SK-N-SH treated with all-trans-retinoic acid at 6 μM for 48 hours (cell line): Measurements from ENCODE around the gene SKOR1.

Experiments
- ATAC-seq: fragments of 200-7000 bp; cut with Tn5 transposase; 3 replicates; pipeline ENCODE4 v1.9.1; 2020; ENCODE audit warnings: mild to moderate bottlenecking, moderate library complexity
- ARNTL ChIP-seq: fragments of 450-650 bp; formaldehyde crosslinking; IDR thresholded peaks from 2 replicates; pipeline ENCODE4 v1.5.0; 2020; ENCODE audit warnings: low read depth, mild to moderate bottlenecking, moderate library complexity, borderline replicate concordance
- CREB5 ChIP-seq: fragments of 250-450 bp; sonication (Bioruptor Pico); IDR thresholded peaks from 2 replicates; pipeline ENCODE4 v1.5.1; 2020; ENCODE audit warnings: low read depth, mild to moderate bottlenecking, moderate library complexity
- CSRNP3 ChIP-seq: fragments of 250-450 bp; sonication (Bioruptor Pico); IDR thresholded peaks from 2 replicates; pipeline ENCODE4 v1.5.1; 2021; ENCODE audit warnings: mild to moderate bottlenecking, moderate library complexity
- ESRRG ChIP-seq: fragments of 250-450 bp; sonication (Bioruptor Pico); IDR thresholded peaks from 2 replicates; pipeline ENCODE4 v1.6.1; 2021; ENCODE audit warnings: mild to moderate bottlenecking
- GLIS3 ChIP-seq: fragments of 250-450 bp; sonication (Bioruptor Pico); IDR thresholded peaks from 2 replicates; pipeline ENCODE4 v1.5.0; 2020; ENCODE audit warnings: mild to moderate bottlenecking, moderate library complexity
- ISL1 ChIP-seq: fragments of 250-450 bp; sonication (Bioruptor Pico); IDR thresholded peaks from 2 replicates; pipeline ENCODE4 v2.1.2; 2022; ENCODE audit warnings: mild to moderate bottlenecking, moderate library complexity
- OSR1 ChIP-seq: fragments of 250-450 bp; sonication (Bioruptor Pico); IDR thresholded peaks from 2 replicates; pipeline ENCODE4 v1.8.0; 2022; ENCODE audit warnings: moderate library complexity, mild to moderate bottlenecking, inconsistent platforms
- PATZ1 ChIP-seq: fragments of 250-450 bp; sonication (Bioruptor Pico); IDR thresholded peaks from 2 replicates; pipeline ENCODE4 v1.8.0; 2020; ENCODE audit warnings: mild to moderate bottlenecking, moderate library complexity, borderline replicate concordance
- POU6F1 ChIP-seq: fragments of 250-450 bp; sonication (Bioruptor Pico); IDR thresholded peaks from 2 replicates; pipeline ENCODE4 v1.8.0; 2021; ENCODE audit warnings: low read depth, mild to moderate bottlenecking, moderate library complexity, borderline replicate concordance
- PPARA ChIP-seq: fragments of 250-450 bp; sonication (Bioruptor Pico); IDR thresholded peaks from 2 replicates; pipeline ENCODE4 v1.5.0; 2020; ENCODE audit warnings: mild to moderate bottlenecking, borderline replicate concordance
- RARB ChIP-seq: fragments of 250-450 bp; sonication (Bioruptor Pico); IDR thresholded peaks from 2 replicates; pipeline ENCODE4 v1.8.0; 2021; ENCODE audit warnings: mild to moderate bottlenecking, moderate library complexity
- SNAI2 ChIP-seq: fragments of 250-450 bp; sonication (Bioruptor Pico); IDR thresholded peaks from 2 replicates; pipeline ENCODE4 v1.5.0; 2020; ENCODE audit warnings: mild to moderate bottlenecking, moderate library complexity
- TCF4 ChIP-seq: fragments of 250-450 bp; sonication (Bioruptor Pico); IDR thresholded peaks from 2 replicates; pipeline ENCODE4 v1.8.0; 2021; ENCODE audit warnings: mild to moderate bottlenecking, moderate library complexity, borderline replicate concordance
- TOX ChIP-seq: fragments of 250-450 bp; sonication (Bioruptor Pico); IDR thresholded peaks from 2 replicates; pipeline ENCODE4 v1.8.0; 2021; ENCODE audit warnings: mild to moderate bottlenecking, moderate library complexity, borderline replicate concordance
- ZFP3 ChIP-seq: fragments of 250-450 bp; sonication (Bioruptor Pico); IDR thresholded peaks from 2 replicates; pipeline ENCODE4 v1.5.0; 2020; ENCODE audit warnings: mild to moderate bottlenecking, moderate library complexity
- ZFP30 ChIP-seq: fragments of 450-650 bp; formaldehyde crosslinking; IDR thresholded peaks from 2 replicates; pipeline ENCODE4 v1.5.0; 2022; ENCODE audit warnings: mild to moderate bottlenecking, moderate library complexity
- ZNF565 ChIP-seq: fragments of 450-650 bp; formaldehyde crosslinking; conservative IDR thresholded peaks from 2 replicates; pipeline ENCODE4 v1.5.0; 2020; ENCODE audit warnings: low read depth, mild to moderate bottlenecking, moderate library complexity
- ZNF70 ChIP-seq: fragments of 450-650 bp; formaldehyde crosslinking; IDR thresholded peaks from 2 replicates; pipeline ENCODE4 v1.5.0; 2020; ENCODE audit warnings: mild to moderate bottlenecking, moderate library complexity
- ZNF8 ChIP-seq: fragments of 450-650 bp; formaldehyde crosslinking; IDR thresholded peaks from 2 replicates; pipeline ENCODE4 v1.5.0; 2020; ENCODE audit warnings: mild to moderate bottlenecking, moderate library complexity

Gene SKOR1

GRCh38 chr15:67865331-67865730 lies 40.0 kb downstream of the SKOR1 start (continued):
- TF ChIP-seq PATZ1: no peak
- TF ChIP-seq RARB (CRISPR knock-in tag): no peak
- no peak for TF ChIP-seq TCF4 (CRISPR knock-in tag)

GRCh38 chr15:67865766-67866165 lies 40.5 kb downstream of the SKOR1 start:
- no peak for ATAC-seq

GRCh38 chr15:67869701-67870100 lies 44.4 kb downstream of the SKOR1 start:
- no peak for ATAC-seq
- TF ChIP-seq PPARA (CRISPR knock-in tag) (no peak), PATZ1 (no peak), SNAI2 (no peak), POU6F1 (no peak), ZNF8 (CRISPR knock-in tag) (no peak), CSRNP3 (CRISPR knock-in tag) (no peak), ZNF565 (CRISPR knock-in tag) (no peak)
- TF ChIP-seq, all 23 proteins: peak for 0

More at GRCh38 chr15:67865766-67866165, 40.5 kb downstream of the SKOR1 start:
- TF ChIP-seq ZFP3 (CRISPR knock-in tag) (no peak), TOX (CRISPR knock-in tag) (no peak), GLIS3 (CRISPR knock-in tag) (no peak), PATZ1 (no peak), TCF4 (CRISPR knock-in tag) (no peak), RARB (CRISPR knock-in tag) (no peak), ISL1 (CRISPR knock-in tag) (no peak), ZFP30 (CRISPR knock-in tag) (no peak), SNAI2 (no peak), POU6F1 (no peak), ESRRG (no peak), ZNF8 (CRISPR knock-in tag) (no peak), OSR1 (no peak), ARNTL (CRISPR knock-in tag) (no peak)

GRCh38 chr15:67870868-67871408 lies 45.6 kb downstream of the SKOR1 start:
- no peak for ATAC-seq
- TF ChIP-seq POU6F1 (no peak), ZFP3 (CRISPR knock-in tag) (no peak), ZNF70 (no peak), CSRNP3 (CRISPR knock-in tag) (no peak), CREB5 (CRISPR knock-in tag) (no peak), ZNF565 (CRISPR knock-in tag) (no peak), PPARA (CRISPR knock-in tag) (no peak), ESRRG (no peak), ZNF8 (CRISPR knock-in tag) (no peak)
